Neural cell (in vitro differentiated cells): Measurements from ENCODE around the gene FBN1.

Experiments used
- CTCF ChIP-seq: fragments of 450-650 bp; IDR thresholded peaks from 2 replicates; pipeline ENCODE4 v1.5.1; 2014; ENCODE audit warnings: antibody characterized with exemption, mild to moderate bottlenecking, moderate library complexity; ENCODE audit not compliant: poor library complexity, severe bottlenecking
- EP300 ChIP-seq: fragments of 450-650 bp; conservative IDR thresholded peaks from 2 replicates; pipeline ENCODE4 v1.6.1; 2014; ENCODE audit warnings: antibody characterized with exemption, mild to moderate bottlenecking, moderate library complexity; ENCODE audit not compliant: poor library complexity, severe bottlenecking
- EZH2 ChIP-seq: fragments of 200-600, 300-800 bp; shearing (Covaris generic), sonication (generic); IDR thresholded peaks from 2 replicates; pipeline ENCODE4 v1.6.1; 2014; ENCODE audit warnings: antibody characterized with exemption, low read length, borderline replicate concordance, mild to moderate bottlenecking; ENCODE audit not compliant: insufficient read depth, poor library complexity, severe bottlenecking
- POLR2AphosphoS5 ChIP-seq: IDR thresholded peaks from 2 replicates; pipeline ENCODE4 v1.6.1; 2012
- REST ChIP-seq: IDR thresholded peaks from 2 replicates; pipeline ENCODE4 v1.6.1; 2012; ENCODE audit warnings: borderline replicate concordance

DNA sequence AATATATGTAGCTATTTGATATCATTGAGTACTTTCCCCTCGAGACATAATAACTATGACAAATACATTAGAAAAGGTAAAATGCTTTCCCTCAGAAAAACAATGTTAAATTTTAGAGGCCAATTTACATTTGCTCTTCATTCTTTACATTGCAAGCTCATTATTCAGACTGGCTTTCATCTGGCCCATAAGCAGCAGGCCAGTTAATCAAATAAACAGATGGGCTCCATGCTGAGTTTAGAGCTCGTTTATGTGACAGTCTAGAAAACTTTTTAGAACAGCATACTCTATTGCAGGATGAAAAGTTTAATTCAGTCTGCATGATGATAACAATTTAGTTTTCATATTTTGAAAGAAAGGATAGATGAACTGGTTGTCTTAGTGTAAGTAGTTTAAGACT lies 163.7 kb downstream of the FBN1 start:
- TF ChIP-seq CTCF (no peak), EZH2 (no peak), EP300 (no peak), POLR2AphosphoS5 (no peak), REST (no peak)
